K562 (cell line): Measurements from ENCODE around the gene PHTF2. TPM values are rescaled to one million over a fixed set of nuclear protein-coding genes. Genes with fewer than 3 reads are reported as not detected.

Experiments
- BHLHE40 ChIP-seq: IDR thresholded peaks from 2 replicates; pipeline ENCODE4 v1.6.1; 2011; ENCODE audit warnings: low read length, improper control_type of control experiment
- CBFA2T3 ChIP-seq: fragments of 450-650 bp; IDR thresholded peaks from 2 replicates; pipeline ENCODE4 v1.6.1; 2017
- JUN ChIP-seq, 2 experiments: sonication (generic) in 1 of 2; formaldehyde crosslinking in 1 of 2; IDR thresholded peaks; 2 replicates each; pipeline versions ENCODE4 v1.6.1 to v1.8.0; 2012 to 2022; ENCODE audit warnings: borderline replicate concordance in 2 of 2, mild to moderate bottlenecking in 2 of 2, improper control_type of control experiment in 1 of 2, low read depth in 1 of 2, low read length in 1 of 2, missing genetic modification reagents in 1 of 2
- NBN ChIP-seq: fragments of 450-650 bp; IDR thresholded peaks from 2 replicates; pipeline ENCODE4 v1.6.1; 2016; ENCODE audit warnings: low read depth, mild to moderate bottlenecking
- NCOA6 ChIP-seq: fragments of 450-650 bp; IDR thresholded peaks from 2 replicates; pipeline ENCODE4 v1.6.1; 2017; ENCODE audit warnings: mild to moderate bottlenecking
- PCBP2 ChIP-seq: fragments of 200-400 bp; formaldehyde crosslinking; IDR thresholded peaks from 2 replicates; pipeline ENCODE4 v1.6.1; 2018; ENCODE audit warnings: low read length, low read depth, mild to moderate bottlenecking, moderate library complexity; ENCODE audit not compliant: poor library complexity, severe bottlenecking
- ZNF589 ChIP-seq: fragments of 200-800 bp; sonication (Bioruptor generic); IDR thresholded peaks from 2 replicates; pipeline ENCODE4 v1.6.1; 2016; ENCODE audit warnings: low read depth, missing genetic modification characterization, missing compliant biosample characterization
- polyA plus RNA-seq, 8 experiments: library from polyadenylated mRNA; depleted of rRNA in 4 of 8; stranded (reverse) in 5 of 8; unstranded in 3 of 8; fragments of >200 nt; fragmentation: Nextera tagmentation in 2 of 8; fragmentation: Illumina TruSeq in 1 of 8; extraction: Ambion mirVana in 2 of 8; extraction: Trizol in 1 of 8; gene quantifications; 2 replicates each; pipeline versions ENCODE4 v1.2.1 to v1.2.3, GENCODE V29; 2011 to 2014; ENCODE audit warnings: inconsistent platforms in 1 of 8, missing spikeins in 1 of 8
- total RNA-seq, 7 experiments: library from RNA; depleted of rRNA in 6 of 7; stranded (reverse); fragments of >200 nt in 6 of 7; fragmentation: Illumina TruSeq in 2 of 7; extraction: Trizol in 2 of 7; gene quantifications; 2 replicates each; pipeline versions ENCODE4 v1.2.1 to v1.2.3, GENCODE V29; 2011 to 2021; ENCODE audit warnings: low replicate concordance in 1 of 7
- TF ChIP-seq, protein P1 (sequence below): conservative IDR thresholded peaks from 2 replicates; pipeline ENCODE4 v1.6.1; 2011; ENCODE audit warnings: low read depth, mild to moderate bottlenecking, low read length; ENCODE audit not compliant: control insufficient read depth
- TF ChIP-seq, protein P2 (sequence below): fragments of 450-650 bp; IDR thresholded peaks from 2 replicates; pipeline ENCODE4 v1.6.1; 2016; ENCODE audit warnings: low read depth
- TF ChIP-seq, protein P3 (sequence below): fragments of 250-450 bp; sonication (Bioruptor Pico); IDR thresholded peaks from 2 replicates; pipeline ENCODE4 v1.5.0; 2020; ENCODE audit warnings: mild to moderate bottlenecking, borderline replicate concordance
- TF ChIP-seq, protein P4 (sequence below): fragments of 250-450 bp; sonication (Bioruptor Pico); IDR thresholded peaks from 2 replicates; pipeline ENCODE4 v1.8.0; 2021; ENCODE audit warnings: mild to moderate bottlenecking, moderate library complexity
- TF ChIP-seq, protein P5 (sequence below): fragments of 450-650 bp; formaldehyde crosslinking; IDR thresholded peaks from 2 replicates; pipeline ENCODE4 v1.4.0; 2022; ENCODE audit warnings: missing genetic modification characterization

PHTF2 gene
- total and polyA plus RNA-seq, 9 of the 15 experiments (the other 6 are each of a cell fraction or from before 2014, with no cell fraction given) = 17.9 to 43.6 (median 25.4) TPM

DNA sequence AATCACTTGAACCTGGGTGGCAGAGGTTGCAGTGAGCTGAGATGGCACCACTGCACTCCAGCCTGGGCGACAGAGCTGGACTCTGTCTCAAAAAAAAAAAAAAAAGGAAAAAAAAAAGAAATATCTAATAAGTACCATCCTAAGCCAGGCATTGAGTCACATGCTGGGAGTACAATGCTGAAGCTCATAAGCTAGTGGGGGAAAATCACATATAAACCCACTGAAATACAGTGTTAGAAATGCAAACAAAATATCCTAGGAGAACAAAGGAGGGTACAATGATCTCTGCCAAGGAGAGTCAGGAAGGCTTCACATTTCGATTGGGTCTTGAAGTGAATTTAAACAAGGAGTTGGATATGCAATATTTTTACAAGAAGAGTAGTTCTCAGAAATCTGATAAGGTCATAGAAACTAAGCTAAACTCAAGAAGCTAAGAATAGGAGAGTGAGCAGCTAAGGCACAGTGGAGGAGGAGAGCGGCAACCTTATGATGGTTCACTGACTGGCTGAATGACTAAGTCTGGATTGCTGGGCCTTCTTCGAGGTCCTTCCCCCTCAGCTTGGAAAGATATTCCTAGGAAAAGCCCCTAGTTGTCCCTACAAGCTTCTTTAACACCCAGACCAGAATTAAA, 115.5 kb downstream of the PHTF2 start (continued):
- TF ChIP-seq PCBP2 (no peak), CBFA2T3 (peak; percentile 4; the same call in 1 of the 2 replicates), NCOA6 (no peak), ZNF589 (CRISPR knock-in tag) (0 out of 2 replicates have a peak, but pooled peaks have one; percentile 58), JUN (IDR thresholded peaks at IDR 0.05; ENCODE audit: borderline replicate concordance, low read depth, low read length) (peak; percentile 37; the same call in 1 of the 2 replicates), JUN (CRISPR knock-in tag; IDR thresholded peaks at IDR 0.05; ENCODE audit: borderline replicate concordance) (no peak), BHLHE40 (peak; percentile 3; the same call in 1 of the 2 replicates), NBN (peak; percentile 90; the same call in 1 of the 2 replicates)
- TF ChIP-seq, protein P1, sequence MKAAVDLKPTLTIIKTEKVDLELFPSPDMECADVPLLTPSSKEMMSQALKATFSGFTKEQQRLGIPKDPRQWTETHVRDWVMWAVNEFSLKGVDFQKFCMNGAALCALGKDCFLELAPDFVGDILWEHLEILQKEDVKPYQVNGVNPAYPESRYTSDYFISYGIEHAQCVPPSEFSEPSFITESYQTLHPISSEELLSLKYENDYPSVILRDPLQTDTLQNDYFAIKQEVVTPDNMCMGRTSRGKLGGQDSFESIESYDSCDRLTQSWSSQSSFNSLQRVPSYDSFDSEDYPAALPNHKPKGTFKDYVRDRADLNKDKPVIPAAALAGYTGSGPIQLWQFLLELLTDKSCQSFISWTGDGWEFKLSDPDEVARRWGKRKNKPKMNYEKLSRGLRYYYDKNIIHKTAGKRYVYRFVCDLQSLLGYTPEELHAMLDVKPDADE = no peak
- TF ChIP-seq, protein P2, sequence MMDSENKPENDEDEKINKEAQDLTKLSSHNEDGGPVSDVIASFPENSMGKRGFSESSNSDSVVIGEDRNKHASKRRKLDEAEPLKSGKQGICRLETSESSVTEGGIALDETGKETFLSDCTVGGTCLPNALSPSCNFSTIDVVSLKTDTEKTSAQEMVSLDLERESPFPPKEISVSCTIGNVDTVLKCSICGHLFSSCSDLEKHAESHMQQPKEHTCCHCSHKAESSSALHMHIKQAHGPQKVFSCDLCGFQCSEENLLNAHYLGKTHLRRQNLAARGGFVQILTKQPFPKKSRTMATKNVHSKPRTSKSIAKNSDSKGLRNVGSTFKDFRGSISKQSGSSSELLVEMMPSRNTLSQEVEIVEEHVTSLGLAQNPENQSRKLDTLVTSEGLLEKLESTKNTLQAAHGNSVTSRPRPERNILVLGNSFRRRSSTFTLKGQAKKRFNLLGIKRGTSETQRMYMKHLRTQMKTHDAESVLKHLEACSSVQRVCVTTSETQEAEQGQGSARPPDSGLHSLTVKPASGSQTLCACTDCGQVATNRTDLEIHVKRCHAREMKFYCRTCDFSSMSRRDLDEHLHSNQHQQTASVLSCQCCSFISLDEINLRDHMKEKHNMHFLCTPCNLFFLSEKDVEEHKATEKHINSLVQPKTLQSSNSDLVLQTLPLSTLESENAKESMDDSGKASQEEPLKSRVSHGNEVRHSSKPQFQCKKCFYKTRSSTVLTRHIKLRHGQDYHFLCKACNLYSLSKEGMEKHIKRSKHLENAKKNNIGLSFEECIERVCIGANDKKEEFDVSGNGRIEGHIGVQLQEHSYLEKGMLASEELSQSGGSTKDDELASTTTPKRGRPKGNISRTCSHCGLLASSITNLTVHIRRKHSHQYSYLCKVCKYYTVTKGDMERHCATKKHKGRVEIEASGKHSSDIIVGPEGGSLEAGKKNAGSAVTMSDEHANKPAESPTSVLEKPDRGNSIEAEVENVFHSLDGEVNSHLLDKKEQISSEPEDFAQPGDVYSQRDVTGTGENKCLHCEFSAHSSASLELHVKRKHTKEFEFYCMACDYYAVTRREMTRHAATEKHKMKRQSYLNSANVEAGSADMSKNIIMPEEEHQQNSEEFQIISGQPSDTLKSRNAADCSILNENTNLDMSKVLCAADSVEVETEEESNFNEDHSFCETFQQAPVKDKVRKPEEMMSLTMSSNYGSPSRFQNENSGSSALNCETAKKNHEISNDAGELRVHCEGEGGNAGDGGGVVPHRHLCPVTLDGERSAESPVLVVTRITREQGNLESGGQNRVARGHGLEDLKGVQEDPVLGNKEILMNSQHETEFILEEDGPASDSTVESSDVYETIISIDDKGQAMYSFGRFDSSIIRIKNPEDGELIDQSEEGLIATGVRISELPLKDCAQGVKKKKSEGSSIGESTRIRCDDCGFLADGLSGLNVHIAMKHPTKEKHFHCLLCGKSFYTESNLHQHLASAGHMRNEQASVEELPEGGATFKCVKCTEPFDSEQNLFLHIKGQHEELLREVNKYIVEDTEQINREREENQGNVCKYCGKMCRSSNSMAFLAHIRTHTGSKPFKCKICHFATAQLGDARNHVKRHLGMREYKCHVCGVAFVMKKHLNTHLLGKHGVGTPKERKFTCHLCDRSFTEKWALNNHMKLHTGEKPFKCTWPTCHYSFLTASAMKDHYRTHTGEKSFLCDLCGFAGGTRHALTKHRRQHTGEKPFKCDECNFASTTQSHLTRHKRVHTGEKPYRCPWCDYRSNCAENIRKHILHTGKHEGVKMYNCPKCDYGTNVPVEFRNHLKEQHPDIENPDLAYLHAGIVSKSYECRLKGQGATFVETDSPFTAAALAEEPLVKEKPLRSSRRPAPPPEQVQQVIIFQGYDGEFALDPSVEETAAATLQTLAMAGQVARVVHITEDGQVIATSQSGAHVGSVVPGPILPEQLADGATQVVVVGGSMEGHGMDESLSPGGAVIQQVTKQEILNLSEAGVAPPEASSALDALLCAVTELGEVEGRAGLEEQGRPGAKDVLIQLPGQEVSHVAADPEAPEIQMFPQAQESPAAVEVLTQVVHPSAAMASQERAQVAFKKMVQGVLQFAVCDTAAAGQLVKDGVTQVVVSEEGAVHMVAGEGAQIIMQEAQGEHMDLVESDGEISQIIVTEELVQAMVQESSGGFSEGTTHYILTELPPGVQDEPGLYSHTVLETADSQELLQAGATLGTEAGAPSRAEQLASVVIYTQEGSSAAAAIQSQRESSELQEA = peak; percentile 43; the same call in 1 of the 2 replicates
- TF ChIP-seq, protein P3, sequence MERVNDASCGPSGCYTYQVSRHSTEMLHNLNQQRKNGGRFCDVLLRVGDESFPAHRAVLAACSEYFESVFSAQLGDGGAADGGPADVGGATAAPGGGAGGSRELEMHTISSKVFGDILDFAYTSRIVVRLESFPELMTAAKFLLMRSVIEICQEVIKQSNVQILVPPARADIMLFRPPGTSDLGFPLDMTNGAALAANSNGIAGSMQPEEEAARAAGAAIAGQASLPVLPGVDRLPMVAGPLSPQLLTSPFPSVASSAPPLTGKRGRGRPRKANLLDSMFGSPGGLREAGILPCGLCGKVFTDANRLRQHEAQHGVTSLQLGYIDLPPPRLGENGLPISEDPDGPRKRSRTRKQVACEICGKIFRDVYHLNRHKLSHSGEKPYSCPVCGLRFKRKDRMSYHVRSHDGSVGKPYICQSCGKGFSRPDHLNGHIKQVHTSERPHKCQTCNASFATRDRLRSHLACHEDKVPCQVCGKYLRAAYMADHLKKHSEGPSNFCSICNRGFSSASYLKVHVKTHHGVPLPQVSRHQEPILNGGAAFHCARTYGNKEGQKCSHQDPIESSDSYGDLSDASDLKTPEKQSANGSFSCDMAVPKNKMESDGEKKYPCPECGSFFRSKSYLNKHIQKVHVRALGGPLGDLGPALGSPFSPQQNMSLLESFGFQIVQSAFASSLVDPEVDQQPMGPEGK (CRISPR knock-in tag) = no peak
- TF ChIP-seq, protein P4, sequence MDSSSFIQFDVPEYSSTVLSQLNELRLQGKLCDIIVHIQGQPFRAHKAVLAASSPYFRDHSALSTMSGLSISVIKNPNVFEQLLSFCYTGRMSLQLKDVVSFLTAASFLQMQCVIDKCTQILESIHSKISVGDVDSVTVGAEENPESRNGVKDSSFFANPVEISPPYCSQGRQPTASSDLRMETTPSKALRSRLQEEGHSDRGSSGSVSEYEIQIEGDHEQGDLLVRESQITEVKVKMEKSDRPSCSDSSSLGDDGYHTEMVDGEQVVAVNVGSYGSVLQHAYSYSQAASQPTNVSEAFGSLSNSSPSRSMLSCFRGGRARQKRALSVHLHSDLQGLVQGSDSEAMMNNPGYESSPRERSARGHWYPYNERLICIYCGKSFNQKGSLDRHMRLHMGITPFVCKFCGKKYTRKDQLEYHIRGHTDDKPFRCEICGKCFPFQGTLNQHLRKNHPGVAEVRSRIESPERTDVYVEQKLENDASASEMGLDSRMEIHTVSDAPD (CRISPR knock-in tag) = no peak
- TF ChIP-seq, protein P5, sequence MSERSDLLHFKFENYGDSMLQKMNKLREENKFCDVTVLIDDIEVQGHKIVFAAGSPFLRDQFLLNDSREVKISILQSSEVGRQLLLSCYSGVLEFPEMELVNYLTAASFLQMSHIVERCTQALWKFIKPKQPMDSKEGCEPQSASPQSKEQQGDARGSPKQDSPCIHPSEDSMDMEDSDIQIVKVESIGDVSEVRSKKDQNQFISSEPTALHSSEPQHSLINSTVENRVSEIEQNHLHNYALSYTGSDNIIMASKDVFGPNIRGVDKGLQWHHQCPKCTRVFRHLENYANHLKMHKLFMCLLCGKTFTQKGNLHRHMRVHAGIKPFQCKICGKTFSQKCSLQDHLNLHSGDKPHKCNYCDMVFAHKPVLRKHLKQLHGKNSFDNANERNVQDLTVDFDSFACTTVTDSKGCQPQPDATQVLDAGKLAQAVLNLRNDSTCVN (CRISPR knock-in tag) = no peak
